Thyroid gland (tissue), 4 donors: ENCODE measurements around the gene GALNT14. TPM values are rescaled to one million over a fixed set of nuclear protein-coding genes. Genes with fewer than 3 reads are reported as not detected.

Experiments
- DNase-seq, 2 donors: peaks; one replicate each; pipeline ENCODE4 v3.0.0-alpha.2; 2019
- H3K27ac ChIP-seq, 3 donors: fragments of 200-600 bp; sonication (generic); 1 replicate in 2 of 3; 2 replicates in 1 of 3; pipeline ENCODE4 v1.5.1; 2016 to 2019; ENCODE audit warnings: mild to moderate bottlenecking in 1 of 3, moderate library complexity in 1 of 3
- H3K27me3 ChIP-seq: fragments of 200-600 bp; sonication (generic); one replicate; pipeline ENCODE4 v1.5.1; 2019
- H3K36me3 ChIP-seq, 2 donors: fragments of 200-600 bp; sonication (generic); one replicate each; pipeline ENCODE4 v1.5.1; 2016 to 2019
- H3K4me1 ChIP-seq, 2 donors: fragments of 200-600 bp; sonication (generic); one replicate each; pipeline ENCODE4 v1.5.1; 2017 to 2019
- H3K4me3 ChIP-seq, 3 donors: fragments of 200-600 bp; sonication (generic); replicated peaks in 1 of 3; 1 replicate in 2 of 3; 2 replicates in 1 of 3; pipeline ENCODE4 v1.5.1; 2016; ENCODE audit warnings: mild to moderate bottlenecking in 1 of 3
- H3K9me3 ChIP-seq: fragments of 200-600 bp; sonication (generic); one replicate; pipeline ENCODE4 v1.5.1; 2017
- CTCF ChIP-seq, 6 experiments: fragments of 200-600 bp in 3 of 6; fragments of 450-650 bp in 3 of 6; sonication (generic) in 3 of 6; IDR thresholded peaks; one replicate each; pipeline ENCODE4 v1.5.1; 2016 to 2019; ENCODE audit warnings: antibody characterized with exemption in 6 of 6, mild to moderate bottlenecking in 2 of 6, inconsistent platforms in 1 of 6, moderate library complexity in 1 of 6
- POLR2A ChIP-seq, 2 donors: fragments of 450-650 bp; IDR thresholded peaks; one replicate each; pipeline ENCODE4 v1.6.1; 2017; ENCODE audit warnings: antibody characterized with exemption in 2 of 2, mild to moderate bottlenecking in 2 of 2, moderate library complexity in 1 of 2
- WGBS, 2 donors: methylation state at CpG; one replicate each; pipeline ENCODE4 v1.1.5; 2017; 5-methylcytosine and 5-hydroxymethylcytosine counted together
- intact Hi-C: fragments of 100-400 bp; cut with DNase I; formaldehyde crosslinking; loops from one replicate; pipeline ENCODE4 v1.15.1; 2023
- total RNA-seq, 4 donors: library from RNA; depleted of rRNA; stranded (reverse); fragments of >200 nt; gene quantifications; one replicate each; pipeline ENCODE4 v1.2.3, GENCODE V29; 2016

The GALNT14 gene
- total RNA-seq, 4 donors from 2014 or later: 0.54 to 5.1 (median 1.1) TPM

GRCh38 chr2:31141443-31142085 lies 3.3 kb upstream of the GALNT14 start:
- Histone ChIP-seq H3K27ac (no peak overlapping the region), H3K4me1 (peaks cover 6 to 14% of the 10 kb centered on the region in 2 donors), H3K36me3 (no peaks in the 10 kb centered on the region), H3K9me3 (no peaks in the 10 kb centered on the region), H3K4me3 (no peak overlapping the region), H3K27me3 (no peaks in the 10 kb centered on the region)
- WGBS, 2 donors: 87 to 88% methylated on average over 15 of the region's 15 CpGs
- intact Hi-C loops: no loop called here
- no peak for DNase-seq
- TF ChIP-seq POLR2A (IDR thresholded peaks at IDR 0.05): no peak
- TF ChIP-seq CTCF (IDR thresholded peaks at IDR 0.05): no peak

GRCh38 chr2:31140151-31140550 lies 1.9 kb upstream of the GALNT14 start:
- DNase-seq: no peak
- no peaks in the 10 kb centered on the region for H3K9me3 ChIP-seq
- no peaks in the 10 kb centered on the region for H3K27me3 ChIP-seq
- no peak for TF ChIP-seq CTCF (IDR thresholded peaks at IDR 0.05)
- no peak overlapping the region for H3K4me3 ChIP-seq
- WGBS, 2 donors: 97% methylated on average over 5 to 6 of the region's 8 CpGs
- H3K4me1 ChIP-seq: peaks cover 6 to 14% of the 10 kb centered on the region in 2 donors
- no peak overlapping the region for H3K27ac ChIP-seq
- no peaks in the 10 kb centered on the region for H3K36me3 ChIP-seq
- intact Hi-C loops: no loop called here

GRCh38 chr2:31139671-31140070 lies 1.4 kb upstream of the GALNT14 start:
- no peak for DNase-seq
- TF ChIP-seq CTCF (IDR thresholded peaks at IDR 0.05) (no peak), POLR2A (IDR thresholded peaks at IDR 0.05) (no peak)
- Histone ChIP-seq H3K4me3 (no peak overlapping the region), H3K9me3 (no peaks in the 10 kb centered on the region), H3K27me3 (no peaks in the 10 kb centered on the region), H3K36me3 (no peaks in the 10 kb centered on the region), H3K27ac (no peak overlapping the region), H3K4me1 (peaks cover 6 to 14% of the 10 kb centered on the region in 2 donors)
- intact Hi-C loops: no loop called here
- WGBS, 2 donors: 91 to 100% methylated on average over 4 of the region's 4 CpGs

- TF ChIP-seq POLR2A (IDR thresholded peaks at IDR 0.05): no peak
- no peak for TF ChIP-seq CTCF (IDR thresholded peaks at IDR 0.05)
- intact Hi-C loops: no loop called here
- no peaks in the 10 kb centered on the region for H3K27me3 ChIP-seq
- no peak overlapping the region for H3K27ac ChIP-seq
- no peaks in the 10 kb centered on the region for H3K9me3 ChIP-seq
- H3K4me3 ChIP-seq: peak overlapping the region; percentile 33 to 40 (median 37)
- 2% methylated on average over 8 to 14 of the region's 72 CpGs for WGBS, 2 donors
- DNase-seq: peak in 1 of 2 donors; percentile 3
- H3K4me1 ChIP-seq: peaks cover 6 to 14% of the 10 kb centered on the region in 2 donors
- H3K36me3 ChIP-seq: no peaks in the 10 kb centered on the region
These were observed 816 bp downstream of the GALNT14 start for GRCh38 chr2:31137211-31138036.

- Histone ChIP-seq H3K27ac (no peak overlapping the region), H3K4me1 (peaks cover 6 to 14% of the 10 kb centered on the region in 2 donors), H3K9me3 (no peaks in the 10 kb centered on the region), H3K27me3 (no peaks in the 10 kb centered on the region), H3K4me3 (no peak overlapping the region), H3K36me3 (no peaks in the 10 kb centered on the region)
- no peak for TF ChIP-seq POLR2A (IDR thresholded peaks at IDR 0.05)
- WGBS, 2 donors: 45 to 53% methylated on average over 10 of the region's 10 CpGs
- intact Hi-C loops: no loop called here
- no peak for DNase-seq
These were observed 1.5 kb downstream of the GALNT14 start for GRCh38 chr2:31136732-31137131.
